Progenitor cell of endocrine pancreas (in vitro differentiated cells): ENCODE results near the gene MYH14. TPM values are rescaled to one million over a fixed set of nuclear protein-coding genes. Genes with fewer than 3 reads are reported as not detected.

Experiments
- DNase-seq: peaks from one replicate; pipeline ENCODE4 v3.0.0; 2021; ENCODE audit warnings: low spot score; ENCODE audit not compliant: unreplicated experiment
- H3K27ac Mint-ChIP-seq: 2 replicates; pipeline ENCODE4 v1.8.0; 2021; ENCODE audit warnings: mild to moderate bottlenecking, moderate library complexity, mixed read lengths
- H3K27me3 Mint-ChIP-seq: 2 replicates; pipeline ENCODE4 v1.8.0; 2021; ENCODE audit warnings: mixed read lengths
- H3K36me3 Mint-ChIP-seq: 2 replicates; pipeline ENCODE4 v1.8.0; 2022; ENCODE audit warnings: mixed read lengths; ENCODE audit not compliant: insufficient read depth
- H3K4me1 Mint-ChIP-seq: 2 replicates; pipeline ENCODE4 v1.8.0; 2021; ENCODE audit warnings: low read depth, mixed read lengths
- H3K4me3 Mint-ChIP-seq: 2 replicates; pipeline ENCODE4 v1.8.0; 2021; ENCODE audit warnings: low read depth, mild to moderate bottlenecking, moderate library complexity, mixed read lengths
- H3K9me3 Mint-ChIP-seq: 2 replicates; pipeline ENCODE4 v1.8.0; 2021; ENCODE audit warnings: low read depth, mixed read lengths
- CTCF ChIP-seq: fragments of 200-600 bp; sonication (generic); IDR thresholded peaks from one replicate; pipeline ENCODE4 v1.5.0; 2021; ENCODE audit warnings: antibody characterized with exemption, mild to moderate bottlenecking; ENCODE audit not compliant: unreplicated experiment
- total RNA-seq: library from RNA; stranded (reverse); gene quantifications from 2 replicates; pipeline ENCODE4 v1.2.1, GENCODE V29; 2021

MYH14 gene
- total RNA-seq, 1 donor from 2014 or later = 65.9 TPM

GRCh38 chr19:50174100-50174793 lies 29.2 kb upstream of the MYH14 start:
- TF ChIP-seq CTCF = no peak
- peaks cover 3% of the 10 kb centered on the region for H3K9me3 Mint-ChIP-seq
- H3K27ac Mint-ChIP-seq = no peak overlapping the region
- no peaks in the 10 kb centered on the region for H3K4me1 Mint-ChIP-seq
- DNase-seq = no peak
- peaks cover 14% of the 10 kb centered on the region for H3K27me3 Mint-ChIP-seq
- H3K4me3 Mint-ChIP-seq = no peak overlapping the region
- H3K36me3 Mint-ChIP-seq = no peaks in the 10 kb centered on the region

GRCh38 chr19:50175924-50176323 lies 27.5 kb upstream of the MYH14 start:
- Mint-ChIP-seq H3K36me3 (no peaks in the 10 kb centered on the region), H3K9me3 (peaks cover 3% of the 10 kb centered on the region), H3K27ac (no peak overlapping the region), H3K4me3 (no peak overlapping the region), H3K4me1 (no peaks in the 10 kb centered on the region), H3K27me3 (peaks cover 11% of the 10 kb centered on the region)
- DNase-seq = no peak
- TF ChIP-seq CTCF = no peak

GRCh38 chr19:50176775-50177174 lies 26.6 kb upstream of the MYH14 start:
- Mint-ChIP-seq H3K27me3 (peaks cover 16% of the 10 kb centered on the region), H3K36me3 (no peaks in the 10 kb centered on the region), H3K9me3 (peaks cover 3% of the 10 kb centered on the region), H3K27ac (no peak overlapping the region), H3K4me1 (no peaks in the 10 kb centered on the region), H3K4me3 (no peak overlapping the region)
- no peak for TF ChIP-seq CTCF
- no peak for DNase-seq

GRCh38 chr19:50178320-50178719 lies 25.1 kb upstream of the MYH14 start:
- no peak for TF ChIP-seq CTCF
- H3K27ac Mint-ChIP-seq = no peak overlapping the region

GRCh38 chr19:50178859-50179537 lies 24.4 kb upstream of the MYH14 start:
- DNase-seq = no peak
- Mint-ChIP-seq H3K4me3 (no peak overlapping the region), H3K4me1 (no peaks in the 10 kb centered on the region), H3K27me3 (peaks cover 16% of the 10 kb centered on the region), H3K27ac (no peak overlapping the region), H3K9me3 (peaks cover 3% of the 10 kb centered on the region), H3K36me3 (no peaks in the 10 kb centered on the region)
- no peak for TF ChIP-seq CTCF

More at GRCh38 chr19:50178320-50178719, 25.1 kb upstream of the MYH14 start:
- no peak for DNase-seq
- peaks cover 3% of the 10 kb centered on the region for H3K9me3 Mint-ChIP-seq
- no peaks in the 10 kb centered on the region for H3K4me1 Mint-ChIP-seq
- H3K4me3 Mint-ChIP-seq = no peak overlapping the region
- peaks cover 16% of the 10 kb centered on the region for H3K27me3 Mint-ChIP-seq
- H3K36me3 Mint-ChIP-seq = no peaks in the 10 kb centered on the region
